Smooth muscle cell (in vitro differentiated cells): ENCODE results near the gene TRIM33. TPM values are rescaled to one million over a fixed set of nuclear protein-coding genes. Genes with fewer than 3 reads are reported as not detected.

Experiments
- DNase-seq: peaks from one replicate; lab custom pipeline; 2025; ENCODE audit not compliant: unreplicated experiment; lab: John Stamatoyannopoulos, UW
- H2AFZ ChIP-seq: fragments of 200-600 bp; sonication (generic); 2 replicates; pipeline ENCODE4 v1.6.0; 2016; ENCODE audit warnings: antibody characterized with exemption, low read depth, mild to moderate bottlenecking
- H3F3A ChIP-seq: fragments of 200-600 bp; sonication (generic); 2 replicates; pipeline ENCODE4 v1.6.0; 2017; ENCODE audit warnings: antibody characterized with exemption, low read depth
- H3K27ac ChIP-seq: fragments of 200-600 bp; sonication (generic); 2 replicates; pipeline ENCODE4 v1.5.1; 2016; ENCODE audit warnings: low read depth, mild to moderate bottlenecking
- H3K27me3 ChIP-seq: fragments of 200-600 bp; sonication (generic); 2 replicates; pipeline ENCODE4 v1.6.1; 2016; ENCODE audit warnings: low read depth, mild to moderate bottlenecking
- H3K36me3 ChIP-seq: fragments of 200-600 bp; sonication (generic); 2 replicates; pipeline ENCODE4 v1.5.1; 2016; ENCODE audit warnings: low read depth
- H3K4me1 ChIP-seq: fragments of 200-600 bp; sonication (generic); 2 replicates; pipeline ENCODE4 v1.5.1; 2016; ENCODE audit warnings: low read depth
- H3K4me2 ChIP-seq: fragments of 200-600 bp; sonication (generic); 2 replicates; pipeline ENCODE4 v1.6.0; 2016; ENCODE audit warnings: mild to moderate bottlenecking
- H3K4me3 ChIP-seq: fragments of 200-600 bp; sonication (generic); 2 replicates; pipeline ENCODE4 v1.5.1; 2016; ENCODE audit warnings: mild to moderate bottlenecking
- H3K79me2 ChIP-seq: fragments of 200-600 bp; sonication (generic); 2 replicates; pipeline ENCODE4 v1.6.0; 2016; ENCODE audit warnings: low read depth, mild to moderate bottlenecking
- H3K9ac ChIP-seq: fragments of 200-600 bp; sonication (generic); 2 replicates; pipeline ENCODE4 v1.6.0; 2016; ENCODE audit warnings: low read depth
- H3K9me3 ChIP-seq: fragments of 200-600 bp; sonication (generic); replicated peaks from 2 replicates; pipeline ENCODE4 v1.5.1; 2016; ENCODE audit warnings: low read depth
- H4K20me1 ChIP-seq: fragments of 200-600 bp; sonication (generic); 2 replicates; pipeline ENCODE4 v1.6.0; 2016; ENCODE audit warnings: low read depth
- CTCF ChIP-seq: fragments of 200-600 bp; sonication (generic); IDR thresholded peaks from 2 replicates; pipeline ENCODE4 v1.5.1; 2017; ENCODE audit warnings: borderline replicate concordance, mild to moderate bottlenecking, antibody characterized with exemption; ENCODE audit not compliant: insufficient read depth, poor library complexity, severe bottlenecking
- WGBS: methylation state at CpG from one replicate; pipeline ENCODE4 v1.1.7; 2016; ENCODE audit warnings: low lambda C conversion rate; 5-methylcytosine and 5-hydroxymethylcytosine counted together
- polyA plus RNA-seq: library from polyadenylated mRNA; unstranded; fragments of >200 nt; fragmentation: Nextera tagmentation; extraction: Ambion mirVana; gene quantifications from 2 replicates; pipeline ENCODE4 v1.2.1, GENCODE V29; 2016
- total RNA-seq: library from RNA; depleted of rRNA; stranded (reverse); fragments of >200 nt; gene quantifications from 2 replicates; pipeline ENCODE4 v1.2.3, GENCODE V29; 2014

Gene TRIM33
- total and polyA plus RNA-seq, 2 experiments from 2014 or later = 12.0 to 30.5 TPM

- Histone ChIP-seq H2AFZ (no peak overlapping the region), H3K27ac (no peak overlapping the region), H3K4me2 (no peak overlapping the region), H3K36me3 (no peaks in the 10 kb centered on the region), H3K4me3 (no peak overlapping the region), H3K4me1 (no peaks in the 10 kb centered on the region), H3K79me2 (peaks cover 35% of the 10 kb centered on the region), H3F3A (no peaks in the 10 kb centered on the region), H3K9ac (no peak overlapping the region), H3K9me3 (no peaks in the 10 kb centered on the region), H3K27me3 (no peaks in the 10 kb centered on the region), H4K20me1 (peaks cover 4% of the 10 kb centered on the region)
- 99% methylated on average over 4 of the region's 4 CpGs for WGBS
- no peak for TF ChIP-seq CTCF
- DNase-seq = no peak
These were observed 71.6 kb downstream of the TRIM33 start for GRCh38 chr1:114439369-114439768.

- H3K36me3 ChIP-seq = no peaks in the 10 kb centered on the region
- no peaks in the 10 kb centered on the region for H3K27me3 ChIP-seq
- 93% methylated on average over 1 of the region's 1 CpG for WGBS
- TF ChIP-seq CTCF = no peak
- no peak overlapping the region for H3K4me2 ChIP-seq
- no peak for DNase-seq
- no peak overlapping the region for H2AFZ ChIP-seq
- no peaks in the 10 kb centered on the region for H3K9me3 ChIP-seq
- H3K9ac ChIP-seq = no peak overlapping the region
- H3K4me1 ChIP-seq = no peaks in the 10 kb centered on the region
- H3F3A ChIP-seq = no peaks in the 10 kb centered on the region
- peaks cover 35% of the 10 kb centered on the region for H3K79me2 ChIP-seq
- H3K4me3 ChIP-seq = no peak overlapping the region
- H4K20me1 ChIP-seq = peaks cover 8% of the 10 kb centered on the region
- H3K27ac ChIP-seq = no peak overlapping the region
These were observed 73.2 kb downstream of the TRIM33 start for GRCh38 chr1:114437812-114438211.

- 88% methylated on average over 3 of the region's 3 CpGs for WGBS
- Histone ChIP-seq H4K20me1 (peaks cover 8% of the 10 kb centered on the region), H3K9ac (no peak overlapping the region), H3K4me2 (no peak overlapping the region), H3K27ac (no peak overlapping the region), H3K79me2 (peaks cover 31% of the 10 kb centered on the region), H2AFZ (no peak overlapping the region), H3F3A (no peaks in the 10 kb centered on the region), H3K9me3 (no peaks in the 10 kb centered on the region), H3K4me1 (no peaks in the 10 kb centered on the region), H3K4me3 (no peak overlapping the region), H3K36me3 (no peaks in the 10 kb centered on the region), H3K27me3 (no peaks in the 10 kb centered on the region)
- DNase-seq = no peak
- TF ChIP-seq CTCF = no peak
These were observed 74.2 kb downstream of the TRIM33 start for GRCh38 chr1:114436799-114437198.

- Histone ChIP-seq H3K4me3 (no peak overlapping the region), H3K9ac (no peak overlapping the region), H3K79me2 (peaks cover 30% of the 10 kb centered on the region), H3K27ac (no peak overlapping the region), H4K20me1 (peaks cover 8% of the 10 kb centered on the region), H3K9me3 (no peaks in the 10 kb centered on the region), H3K36me3 (no peaks in the 10 kb centered on the region), H3K4me1 (no peaks in the 10 kb centered on the region), H3F3A (no peaks in the 10 kb centered on the region), H2AFZ (no peak overlapping the region), H3K4me2 (no peak overlapping the region), H3K27me3 (no peaks in the 10 kb centered on the region)
- DNase-seq = no peak
- no peak for TF ChIP-seq CTCF
- 89% methylated on average over 1 of the region's 1 CpG for WGBS
These were observed 75.8 kb downstream of the TRIM33 start for GRCh38 chr1:114435088-114435715.
